Activated T-helper 2 cell treated with anti-CD3 and anti-CD28 coated beads, Interferon-gamma antibody, Interleukin-2, Interleukin-4, amounts not matched to agents 10 μg/mL and 5 μg/mL and 100 μg/mL, durations not matched to agents 14 hours and 24 hours and 36 hours (primary cell): Measurements from ENCODE around the gene EMILIN2. TPM values are rescaled to one million over a fixed set of nuclear protein-coding genes. Genes with fewer than 3 reads are reported as not detected.
"Not testable (repeated sequence)": the region's sequence is repeated elsewhere in the genome, so short reads cannot be mapped to it uniquely, and the experiment has no call there.

Source experiments
- DNase-seq: peaks from one replicate; pipeline ENCODE4 v3.0.0; 2021; ENCODE audit warnings: low spot score
- H3K27ac Mint-ChIP-seq: one replicate; pipeline ENCODE4 v1.8.0; 2021; ENCODE audit warnings: mixed read lengths
- H3K27me3 Mint-ChIP-seq: one replicate; pipeline ENCODE4 v1.8.0; 2021; ENCODE audit warnings: low read depth, mixed read lengths
- H3K36me3 Mint-ChIP-seq: one replicate; pipeline ENCODE4 v1.8.0; 2021; ENCODE audit warnings: low read depth, mixed read lengths
- H3K4me1 Mint-ChIP-seq: one replicate; pipeline ENCODE4 v1.8.0; 2021; ENCODE audit warnings: low read depth, mixed read lengths
- H3K4me3 Mint-ChIP-seq: one replicate; pipeline ENCODE4 v1.8.0; 2021; ENCODE audit warnings: low read depth, mild to moderate bottlenecking, moderate library complexity, mixed read lengths
- H3K9me3 Mint-ChIP-seq: one replicate; pipeline ENCODE4 v1.8.0; 2021; ENCODE audit warnings: mixed read lengths
- intact Hi-C: fragments of 100-400 bp; cut with micrococcal nuclease; formaldehyde crosslinking; loops from one replicate; pipeline ENCODE4 v1.15.1; 2023
- total RNA-seq: library from RNA; stranded (reverse); gene quantifications from 2 replicates; pipeline ENCODE4 v1.2.3, GENCODE V29; 2022

The EMILIN2 gene
- total RNA-seq, 1 donor from 2014 or later, result 53.4 TPM

DNA sequence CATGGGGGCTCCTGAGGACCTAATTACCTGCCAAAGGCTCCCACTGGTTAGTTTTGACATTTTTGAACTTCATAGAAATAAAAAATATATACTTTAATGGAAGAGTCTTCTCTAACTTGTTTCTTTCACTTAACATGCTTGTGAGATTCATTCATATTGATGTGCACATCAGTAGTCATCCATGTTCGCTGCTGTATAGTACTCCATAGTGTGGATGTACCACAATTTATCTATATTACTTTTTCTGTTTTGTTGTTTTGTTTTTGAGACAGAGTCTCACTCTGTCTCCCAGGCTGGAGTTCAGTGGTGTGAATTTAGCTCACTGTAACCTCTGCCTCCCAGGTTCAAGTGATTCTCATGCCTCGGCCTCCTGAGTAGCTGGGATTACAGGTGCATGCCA is 22.8 kb upstream of the EMILIN2 start:
- Mint-ChIP-seq H3K36me3 (no peaks in the 10 kb centered on the region), H3K9me3 (no peaks in the 10 kb centered on the region), H3K4me1 (no peaks in the 10 kb centered on the region), H3K27me3 (peaks cover 3% of the 10 kb centered on the region), H3K27ac (no peak overlapping the region), H3K4me3 (no peak overlapping the region)
- DNase-seq, result no peak
- intact Hi-C loops, result no loop called here

DNA sequence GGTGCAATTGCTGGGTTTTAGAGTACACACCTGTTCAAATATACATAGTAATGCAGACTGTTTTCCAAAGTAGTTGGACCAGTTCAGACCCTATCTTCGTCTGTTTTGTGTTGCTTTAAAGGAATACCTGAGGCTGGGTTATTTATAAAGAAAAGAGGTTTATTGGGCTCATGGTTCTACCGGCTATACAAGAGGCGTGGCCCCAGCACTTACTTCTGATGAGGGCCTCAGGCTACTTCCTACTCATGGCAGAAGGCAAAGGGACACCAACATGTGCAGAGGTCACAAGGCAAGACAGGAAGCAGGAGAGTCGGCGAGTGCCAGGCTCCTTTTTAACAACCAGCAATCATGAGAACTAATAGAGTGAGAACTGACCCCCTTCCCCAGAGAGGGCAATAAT is 21.9 kb upstream of the EMILIN2 start:
- Mint-ChIP-seq H3K27me3 (peaks cover 3% of the 10 kb centered on the region), H3K36me3 (no peaks in the 10 kb centered on the region), H3K4me1 (no peaks in the 10 kb centered on the region), H3K4me3 (no peak overlapping the region), H3K9me3 (no peaks in the 10 kb centered on the region), H3K27ac (no peak overlapping the region)
- DNase-seq, result no peak
- intact Hi-C loops, result no loop called here

DNA sequence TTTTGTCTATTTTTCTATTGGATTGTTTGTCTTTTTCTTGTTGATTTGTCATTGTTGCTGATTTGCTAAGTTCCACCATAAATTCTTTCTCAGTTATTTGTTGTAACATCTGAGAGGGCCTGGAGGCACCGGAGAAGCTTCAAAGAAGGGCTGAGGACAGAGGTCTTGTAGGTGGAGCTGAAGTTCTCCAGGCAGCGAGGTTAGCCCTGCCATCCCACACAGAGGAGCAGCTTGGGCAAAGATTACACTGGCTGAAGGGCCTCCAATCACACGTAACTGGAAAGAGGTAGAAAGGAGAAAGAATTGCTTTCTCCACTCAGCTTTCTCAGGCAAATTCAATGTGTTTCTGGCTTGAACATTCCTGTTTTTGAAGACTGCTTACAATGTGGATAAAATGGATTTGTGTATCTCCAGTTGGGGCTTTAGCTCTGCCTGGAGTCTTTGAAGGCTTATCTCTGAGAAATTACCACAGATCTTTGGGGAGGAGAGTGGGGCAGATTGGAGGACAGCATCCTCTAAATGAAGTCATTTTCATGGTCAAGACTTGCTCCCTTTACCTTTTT is 21.1 kb upstream of the EMILIN2 start:
- no peak overlapping the region for H3K27ac Mint-ChIP-seq
- no peak overlapping the region for H3K4me3 Mint-ChIP-seq
- no peak for DNase-seq
- peaks cover 6% of the 10 kb centered on the region for H3K27me3 Mint-ChIP-seq
- H3K36me3 Mint-ChIP-seq, result no peaks in the 10 kb centered on the region
- intact Hi-C loops, result no loop called here
- H3K9me3 Mint-ChIP-seq, result no peaks in the 10 kb centered on the region
- no peaks in the 10 kb centered on the region for H3K4me1 Mint-ChIP-seq

DNA sequence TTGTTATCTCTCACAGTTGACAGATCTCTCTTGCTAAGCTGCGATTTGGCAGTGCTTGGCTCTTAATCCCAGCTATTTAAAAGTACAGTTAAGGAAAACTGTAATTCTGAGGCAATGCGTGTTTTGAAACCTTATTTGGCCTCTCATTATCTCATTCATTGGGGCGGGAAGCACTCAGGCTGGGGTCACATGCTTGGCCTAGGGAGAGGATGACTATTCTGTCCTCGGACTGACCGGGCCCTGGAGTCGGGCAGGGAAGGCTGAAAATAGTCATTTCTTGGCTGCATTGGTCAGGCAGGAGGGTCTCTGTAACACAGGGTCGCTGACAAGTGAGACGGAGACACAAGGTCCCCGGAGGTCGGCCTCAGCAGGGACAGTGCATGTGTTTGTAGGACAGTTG is 20.2 kb upstream of the EMILIN2 start:
- no peak for DNase-seq
- H3K4me1 Mint-ChIP-seq, result no peaks in the 10 kb centered on the region
- H3K9me3 Mint-ChIP-seq, result no peaks in the 10 kb centered on the region
- no peak overlapping the region for H3K4me3 Mint-ChIP-seq
- peaks cover 7% of the 10 kb centered on the region for H3K27me3 Mint-ChIP-seq
- H3K27ac Mint-ChIP-seq, result no peak overlapping the region
- H3K36me3 Mint-ChIP-seq, result no peaks in the 10 kb centered on the region
- intact Hi-C loops, result no loop called here

DNA sequence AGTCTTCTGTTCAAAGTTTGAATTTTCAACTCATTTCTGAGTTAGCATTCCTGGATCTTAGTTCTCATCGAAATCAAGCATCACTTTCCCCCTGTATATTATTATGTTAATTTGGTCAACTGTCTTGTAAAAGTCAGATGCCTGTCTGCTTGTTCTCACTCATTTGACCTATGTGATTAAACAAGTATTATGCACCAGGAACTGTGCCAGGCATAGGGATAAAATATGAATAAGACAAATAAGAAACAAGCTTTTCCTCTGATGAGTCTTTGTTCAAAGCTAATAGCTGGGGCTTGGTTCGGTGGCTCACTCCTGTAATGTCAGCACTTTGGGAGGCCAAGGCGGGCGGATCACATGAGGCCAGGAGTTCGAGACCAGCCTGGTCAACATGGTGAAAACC is 19.7 kb upstream of the EMILIN2 start:
- H3K4me3 Mint-ChIP-seq, result no peak overlapping the region
- no peaks in the 10 kb centered on the region for H3K36me3 Mint-ChIP-seq
- DNase-seq, result no peak
- H3K4me1 Mint-ChIP-seq, result no peaks in the 10 kb centered on the region
- intact Hi-C loops, result no loop called here
- no peak overlapping the region for H3K27ac Mint-ChIP-seq
- H3K9me3 Mint-ChIP-seq, result no peaks in the 10 kb centered on the region
- H3K27me3 Mint-ChIP-seq, result peaks cover 7% of the 10 kb centered on the region

DNA sequence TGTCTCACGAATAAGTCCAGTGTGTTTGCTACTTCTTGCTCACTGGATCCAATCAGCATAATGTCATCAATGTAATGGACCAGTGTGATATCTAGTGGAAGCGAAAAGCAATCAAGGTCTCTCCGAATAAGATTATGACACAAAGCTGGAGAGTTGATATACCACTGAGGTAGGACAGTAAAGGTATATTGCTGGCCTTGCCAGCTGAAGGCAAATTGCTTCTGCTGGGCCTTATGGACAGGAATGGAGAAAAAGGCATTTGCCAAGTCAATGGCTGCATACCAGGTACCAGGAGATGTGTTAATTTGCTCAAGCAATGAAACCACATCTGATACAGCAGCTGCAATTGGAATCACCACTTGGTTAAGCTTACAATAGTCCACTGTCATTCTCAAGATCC is 10.7 kb upstream of the EMILIN2 start:
- H3K36me3 Mint-ChIP-seq, intact Hi-C loops, H3K4me1 Mint-ChIP-seq, H3K27ac Mint-ChIP-seq, H3K4me3 Mint-ChIP-seq, DNase-seq: not testable (repeated sequence)
- Mint-ChIP-seq H3K9me3 (peaks cover 12% of the 10 kb centered on the region), H3K27me3 (peaks cover 13% of the 10 kb centered on the region)

DNA sequence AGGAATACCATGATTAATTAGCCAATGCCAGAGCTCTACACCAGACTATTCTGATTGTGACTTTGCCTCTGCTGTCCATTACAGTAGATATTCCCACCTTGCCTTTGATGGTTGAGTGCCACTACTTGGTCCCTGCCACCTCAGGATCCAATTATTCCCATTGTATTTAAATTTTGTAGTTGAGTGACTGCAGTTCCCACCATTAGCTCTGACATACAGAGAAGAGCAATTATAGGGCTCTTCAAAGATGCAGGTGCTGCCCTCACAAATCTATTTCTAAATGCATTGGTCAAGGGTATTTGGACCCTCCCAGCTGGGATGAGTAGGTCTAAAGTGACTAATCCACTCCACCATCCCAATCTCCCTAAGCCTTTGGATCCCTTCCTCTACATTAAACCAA is 9.5 kb upstream of the EMILIN2 start:
- H3K27ac Mint-ChIP-seq, DNase-seq, H3K4me1 Mint-ChIP-seq, H3K36me3 Mint-ChIP-seq, intact Hi-C loops, H3K4me3 Mint-ChIP-seq: not testable (repeated sequence)
- peaks cover 12% of the 10 kb centered on the region for H3K9me3 Mint-ChIP-seq
- H3K27me3 Mint-ChIP-seq, result peaks cover 11% of the 10 kb centered on the region

DNA sequence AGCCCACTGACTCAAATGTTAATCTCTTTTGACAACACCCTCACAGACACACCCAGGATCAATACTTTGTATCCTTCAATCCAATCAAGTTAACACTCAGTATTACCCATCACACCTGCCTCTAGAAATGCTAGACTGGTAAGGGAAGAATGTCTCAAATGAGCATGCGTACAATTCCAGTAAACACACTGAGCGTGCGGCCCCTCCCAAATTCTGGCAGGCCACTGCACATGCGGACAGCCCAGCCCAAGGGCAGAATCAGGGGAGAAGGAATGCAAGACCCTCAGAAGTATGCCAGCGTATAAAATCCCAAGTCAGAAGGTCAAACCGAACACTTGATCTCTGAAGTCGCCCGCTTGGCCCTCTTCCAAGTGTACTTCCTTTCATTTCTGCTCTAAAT is 7.6 kb upstream of the EMILIN2 start:
- Mint-ChIP-seq H3K27me3 (peaks cover 14% of the 10 kb centered on the region), H3K4me1 (peaks cover 2% of the 10 kb centered on the region), H3K9me3 (peaks cover 12% of the 10 kb centered on the region), H3K4me3 (no peak overlapping the region), H3K36me3 (no peaks in the 10 kb centered on the region), H3K27ac (no peak overlapping the region)
- DNase-seq, result no peak
- intact Hi-C loops, result no loop called here

DNA sequence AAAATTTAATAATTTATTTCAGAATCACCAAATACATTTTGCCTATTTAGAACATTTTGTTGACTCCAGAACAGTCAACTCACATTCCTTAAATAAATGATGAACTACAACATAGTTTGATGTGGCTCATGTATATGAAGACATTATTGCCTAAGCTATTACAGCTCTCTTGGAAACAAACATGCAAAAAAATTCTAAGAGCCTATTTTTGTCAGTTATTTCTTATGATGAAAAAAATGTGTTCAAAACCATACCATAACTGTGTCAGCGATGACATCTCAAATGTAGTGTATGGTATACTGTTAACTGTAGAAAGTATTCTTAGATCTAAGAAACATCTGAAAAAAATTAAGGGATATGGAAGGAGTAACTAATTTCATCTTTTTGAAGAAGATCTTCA is 6.3 kb upstream of the EMILIN2 start:
- Mint-ChIP-seq H3K4me1 (peaks cover 2% of the 10 kb centered on the region), H3K36me3 (no peaks in the 10 kb centered on the region), H3K27ac (no peak overlapping the region), H3K4me3 (no peak overlapping the region), H3K9me3 (peaks cover 12% of the 10 kb centered on the region), H3K27me3 (peaks cover 21% of the 10 kb centered on the region)
- intact Hi-C loops, result loop anchor here (10.0 kb wide), 1 partner anchor 266 kb away; the partner anchor contains the start of genes METTL4 and NDC80
- DNase-seq, result no peak

DNA sequence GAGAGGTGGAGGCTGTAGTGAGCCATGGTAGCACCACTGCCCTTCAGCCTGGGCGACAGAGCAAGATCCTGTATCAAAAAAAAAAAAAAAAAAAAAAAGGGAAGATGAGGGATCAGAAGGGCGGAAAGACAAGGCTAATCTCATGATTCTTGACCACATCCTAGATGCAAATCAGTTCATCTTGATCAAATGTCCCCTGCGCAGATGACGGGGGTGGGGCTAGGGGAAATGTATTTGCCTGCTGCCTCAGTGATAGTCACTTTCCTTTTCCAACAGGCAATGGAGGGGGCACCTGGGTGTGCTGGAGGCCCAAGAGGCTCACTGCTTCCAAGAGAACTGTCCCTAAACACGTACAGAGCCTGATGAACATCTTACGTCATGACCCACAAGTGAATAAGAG is 3.7 kb upstream of the EMILIN2 start:
- DNase-seq, result no peak
- peaks cover 8% of the 10 kb centered on the region for H3K4me1 Mint-ChIP-seq
- peaks cover 3% of the 10 kb centered on the region for H3K36me3 Mint-ChIP-seq
- no peak overlapping the region for H3K4me3 Mint-ChIP-seq
- intact Hi-C loops, result loop anchor here (10.0 kb wide), 1 partner anchor 268 kb away; the partner anchor contains the start of genes METTL4 and NDC80
- no peak overlapping the region for H3K27ac Mint-ChIP-seq
- peaks cover 4% of the 10 kb centered on the region for H3K9me3 Mint-ChIP-seq
- peaks cover 26% of the 10 kb centered on the region for H3K27me3 Mint-ChIP-seq

DNA sequence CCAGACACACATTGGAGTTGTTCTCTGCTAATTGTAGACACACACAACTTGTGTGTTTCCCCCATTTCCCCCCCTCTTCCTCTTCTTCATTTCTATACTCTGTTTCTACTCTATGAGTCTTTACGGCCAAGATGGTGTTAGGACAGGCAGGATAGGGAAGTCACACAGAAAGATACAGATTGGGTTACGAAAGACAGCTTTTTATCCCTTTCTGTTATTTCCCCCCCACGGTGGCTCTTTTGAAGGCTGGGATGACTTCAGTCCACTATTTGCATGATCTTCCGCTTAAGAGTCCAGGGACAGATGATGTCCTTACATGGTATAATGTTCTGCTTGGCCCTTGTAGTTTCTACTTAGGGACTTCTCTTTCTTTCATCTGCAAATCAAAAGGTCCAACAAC is 1.6 kb upstream of the EMILIN2 start:
- Mint-ChIP-seq H3K4me1 (peaks cover 25% of the 10 kb centered on the region), H3K27me3 (peaks cover 20% of the 10 kb centered on the region), H3K9me3 (no peaks in the 10 kb centered on the region), H3K4me3 (no peak overlapping the region), H3K27ac (peak overlapping the region; percentile 22), H3K36me3 (peaks cover 19% of the 10 kb centered on the region)
- no peak for DNase-seq
- intact Hi-C loops, result loop anchor here (5.0 to 10.0 kb wide), 4 partner anchors 38 to 402 kb away; partner anchors contain the start of genes METTL4, MYL12A and NDC80

DNA sequence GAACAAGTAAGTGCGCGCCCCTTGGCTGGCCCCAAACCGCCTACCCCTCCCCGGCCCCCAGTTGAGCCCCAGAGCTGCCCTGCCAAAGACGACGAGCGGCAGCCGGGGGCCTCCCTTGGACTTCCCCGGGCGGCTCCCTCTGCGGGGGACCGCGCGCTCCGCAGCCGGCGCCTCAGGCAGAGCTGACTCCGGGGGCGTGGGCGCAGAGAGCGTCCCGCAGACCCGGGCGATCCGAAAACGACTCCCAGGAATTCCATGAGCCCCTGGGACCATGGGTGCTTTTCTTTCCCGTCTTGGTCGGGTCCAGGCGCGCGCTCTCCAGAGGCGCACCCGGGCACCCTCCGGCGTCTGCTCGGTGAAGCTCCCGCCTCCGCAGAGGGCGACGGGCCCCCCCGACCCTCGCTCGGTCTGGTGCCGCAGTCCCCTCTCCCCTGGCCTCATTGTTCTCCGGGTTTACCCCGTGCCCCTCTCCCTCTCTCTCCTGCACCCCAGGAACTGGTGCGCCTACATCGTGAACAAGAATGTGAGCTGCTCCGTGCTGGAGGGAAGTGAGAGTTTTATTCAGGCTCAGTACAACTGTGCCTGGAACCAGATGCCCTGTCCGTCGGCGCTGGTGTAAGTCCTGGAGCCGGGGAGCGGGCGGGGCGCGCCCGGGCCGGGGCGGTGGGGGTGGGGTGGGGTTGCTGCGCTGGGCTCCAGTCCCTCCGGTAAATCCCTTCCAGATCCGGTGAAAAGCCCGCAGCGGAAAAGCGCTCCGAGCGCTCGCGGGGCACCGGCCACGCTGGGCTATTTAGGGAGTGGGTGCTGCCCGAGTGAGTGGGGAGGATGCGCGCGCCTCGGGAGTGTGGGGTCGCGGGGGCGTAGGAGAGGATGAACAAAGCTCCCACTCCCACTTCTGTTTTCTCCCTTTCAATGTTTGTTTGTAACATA is 776 bp downstream of the EMILIN2 start:
- peak overlapping the region; percentile 91 for H3K4me3 Mint-ChIP-seq
- H3K36me3 Mint-ChIP-seq, result peaks cover 31% of the 10 kb centered on the region
- no peaks in the 10 kb centered on the region for H3K9me3 Mint-ChIP-seq
- DNase-seq, result peak; percentile 33
- H3K27me3 Mint-ChIP-seq, result peaks cover 14% of the 10 kb centered on the region
- intact Hi-C loops, result loop anchor here (2.0 to 10.0 kb wide), 6 partner anchors 40 to 400 kb away; partner anchors contain the start of genes METTL4, MYL12A and NDC80
- peak overlapping the region; percentile 93 for H3K27ac Mint-ChIP-seq
- peaks cover 36% of the 10 kb centered on the region for H3K4me1 Mint-ChIP-seq
